Mesothelial cell of epicardium (in vitro differentiated cells): ENCODE results near the gene MRPL42. TPM values are rescaled to one million over a fixed set of nuclear protein-coding genes. Genes with fewer than 3 reads are reported as not detected.

Experiments
- DNase-seq, 2 experiments: peaks; one replicate each; pipeline ENCODE4 v3.0.0; 2021; ENCODE audit warnings: low spot score in 2 of 2; ENCODE audit not compliant: unreplicated experiment in 2 of 2
- H3K27ac Mint-ChIP-seq: 2 replicates; pipeline ENCODE4 v1.8.0; 2021; ENCODE audit warnings: mixed read lengths
- H3K27me3 Mint-ChIP-seq: 2 replicates; pipeline ENCODE4 v1.8.0; 2021; ENCODE audit warnings: low read depth, mixed read lengths
- H3K36me3 Mint-ChIP-seq: 2 replicates; pipeline ENCODE4 v1.8.0; 2021; ENCODE audit warnings: mixed read lengths
- H3K4me1 Mint-ChIP-seq: 2 replicates; pipeline ENCODE4 v1.8.0; 2021; ENCODE audit warnings: mixed read lengths
- H3K4me3 Mint-ChIP-seq: 2 replicates; pipeline ENCODE4 v1.8.0; 2021; ENCODE audit warnings: mild to moderate bottlenecking, moderate library complexity, mixed read lengths
- H3K9me3 Mint-ChIP-seq: 2 replicates; pipeline ENCODE4 v1.8.0; 2021; ENCODE audit warnings: mixed read lengths
- total RNA-seq: library from RNA; stranded (reverse); gene quantifications from 3 replicates; pipeline ENCODE4 v1.2.1, GENCODE V29; 2021
- TF ChIP-seq, protein P1 (sequence below): fragments of 200-600 bp; sonication (generic); IDR thresholded peaks from one replicate; pipeline ENCODE4 v1.5.0; 2021; ENCODE audit warnings: antibody characterized with exemption; ENCODE audit not compliant: unreplicated experiment

Gene MRPL42
- total RNA-seq, 1 donor from 2014 or later: 57.6 TPM

DNA sequence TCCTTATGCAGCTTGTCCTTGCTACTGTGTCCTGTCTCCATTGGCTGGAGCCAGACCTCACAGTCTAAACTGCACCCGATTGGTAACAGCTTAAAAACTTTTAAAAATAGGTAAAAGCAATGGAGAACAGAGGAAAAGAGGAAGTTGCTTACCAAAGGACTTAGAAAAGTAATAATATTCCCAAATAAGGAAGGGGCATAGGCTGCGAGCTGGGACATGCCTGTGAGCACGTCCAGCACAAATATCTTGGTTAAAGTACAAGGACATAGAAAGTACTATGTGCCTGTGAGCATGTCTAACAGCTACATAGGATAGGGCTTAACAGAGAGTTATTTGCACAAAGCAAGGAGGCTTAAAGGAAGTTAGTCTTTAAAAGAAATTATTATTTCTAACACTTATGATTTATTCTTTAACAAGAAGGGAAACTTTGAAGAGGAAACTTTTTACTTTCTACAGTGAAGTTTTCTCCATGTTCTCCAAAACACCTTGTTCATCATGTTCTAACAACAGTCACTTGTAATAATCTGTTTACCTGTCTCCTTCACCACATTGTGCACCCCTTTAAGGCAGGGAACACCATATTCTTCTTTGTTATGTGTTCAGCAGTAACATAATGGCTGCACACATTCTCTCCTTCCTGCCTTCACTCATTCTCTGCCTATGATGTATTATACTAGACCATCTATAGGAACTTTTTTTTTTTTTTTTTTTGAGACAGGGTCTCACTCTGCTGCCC is 15.7 kb upstream of the MRPL42 start:
- TF ChIP-seq, protein P1, sequence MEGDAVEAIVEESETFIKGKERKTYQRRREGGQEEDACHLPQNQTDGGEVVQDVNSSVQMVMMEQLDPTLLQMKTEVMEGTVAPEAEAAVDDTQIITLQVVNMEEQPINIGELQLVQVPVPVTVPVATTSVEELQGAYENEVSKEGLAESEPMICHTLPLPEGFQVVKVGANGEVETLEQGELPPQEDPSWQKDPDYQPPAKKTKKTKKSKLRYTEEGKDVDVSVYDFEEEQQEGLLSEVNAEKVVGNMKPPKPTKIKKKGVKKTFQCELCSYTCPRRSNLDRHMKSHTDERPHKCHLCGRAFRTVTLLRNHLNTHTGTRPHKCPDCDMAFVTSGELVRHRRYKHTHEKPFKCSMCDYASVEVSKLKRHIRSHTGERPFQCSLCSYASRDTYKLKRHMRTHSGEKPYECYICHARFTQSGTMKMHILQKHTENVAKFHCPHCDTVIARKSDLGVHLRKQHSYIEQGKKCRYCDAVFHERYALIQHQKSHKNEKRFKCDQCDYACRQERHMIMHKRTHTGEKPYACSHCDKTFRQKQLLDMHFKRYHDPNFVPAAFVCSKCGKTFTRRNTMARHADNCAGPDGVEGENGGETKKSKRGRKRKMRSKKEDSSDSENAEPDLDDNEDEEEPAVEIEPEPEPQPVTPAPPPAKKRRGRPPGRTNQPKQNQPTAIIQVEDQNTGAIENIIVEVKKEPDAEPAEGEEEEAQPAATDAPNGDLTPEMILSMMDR: no peak
- Mint-ChIP-seq H3K4me3 (no peak overlapping the region), H3K27ac (no peak overlapping the region), H3K4me1 (no peaks in the 10 kb centered on the region), H3K9me3 (no peaks in the 10 kb centered on the region), H3K27me3 (no peaks in the 10 kb centered on the region), H3K36me3 (no peaks in the 10 kb centered on the region)
- DNase-seq: no peak

DNA sequence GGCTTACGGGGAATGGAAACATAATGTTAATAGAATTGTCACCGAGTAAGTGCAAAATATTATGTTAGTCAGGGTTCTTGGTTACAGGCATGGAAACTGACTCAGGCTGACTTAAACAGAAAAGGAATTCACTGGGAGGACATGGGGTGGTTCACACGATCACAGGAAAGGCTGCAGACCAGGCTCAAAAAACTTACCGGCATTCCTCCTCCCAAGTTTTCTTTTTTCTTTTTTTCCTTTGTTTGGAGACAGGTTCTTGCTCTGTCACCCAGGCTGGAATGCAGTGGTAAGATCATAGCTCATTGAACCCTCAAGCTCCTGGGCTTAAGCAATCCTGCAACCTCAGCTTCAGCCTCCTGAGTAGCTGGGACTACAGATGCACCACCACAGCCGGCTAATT is 13.7 kb upstream of the MRPL42 start:
- no peak for DNase-seq
- Mint-ChIP-seq H3K4me3 (no peak overlapping the region), H3K27me3 (no peaks in the 10 kb centered on the region), H3K27ac (no peak overlapping the region), H3K36me3 (no peaks in the 10 kb centered on the region), H3K4me1 (no peaks in the 10 kb centered on the region), H3K9me3 (no peaks in the 10 kb centered on the region)
- TF ChIP-seq, protein P1: no peak

DNA sequence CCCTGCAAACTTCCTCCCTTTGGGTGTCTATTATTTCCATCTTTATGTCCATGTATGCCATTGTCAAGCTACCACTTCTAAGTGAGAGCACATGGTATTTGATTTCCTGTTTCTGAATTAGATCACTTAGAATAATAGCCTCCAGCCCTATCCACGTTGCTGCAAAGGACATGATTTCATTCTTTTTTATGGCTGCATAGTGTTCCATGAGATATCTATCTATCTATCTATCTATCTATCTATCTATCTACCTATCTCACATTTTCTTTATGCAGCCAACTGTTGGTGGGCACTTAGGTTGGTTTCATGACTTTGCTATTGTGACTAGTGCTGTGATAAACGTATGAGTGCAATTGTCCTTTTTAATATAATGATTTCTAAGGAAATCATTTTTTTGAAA is 11.2 kb upstream of the MRPL42 start:
- no peaks in the 10 kb centered on the region for H3K36me3 Mint-ChIP-seq
- TF ChIP-seq, protein P1: no peak
- H3K4me1 Mint-ChIP-seq: no peaks in the 10 kb centered on the region
- DNase-seq: no peak
- no peak overlapping the region for H3K4me3 Mint-ChIP-seq
- H3K9me3 Mint-ChIP-seq: no peaks in the 10 kb centered on the region
- H3K27me3 Mint-ChIP-seq: no peaks in the 10 kb centered on the region
- H3K27ac Mint-ChIP-seq: no peak overlapping the region

DNA sequence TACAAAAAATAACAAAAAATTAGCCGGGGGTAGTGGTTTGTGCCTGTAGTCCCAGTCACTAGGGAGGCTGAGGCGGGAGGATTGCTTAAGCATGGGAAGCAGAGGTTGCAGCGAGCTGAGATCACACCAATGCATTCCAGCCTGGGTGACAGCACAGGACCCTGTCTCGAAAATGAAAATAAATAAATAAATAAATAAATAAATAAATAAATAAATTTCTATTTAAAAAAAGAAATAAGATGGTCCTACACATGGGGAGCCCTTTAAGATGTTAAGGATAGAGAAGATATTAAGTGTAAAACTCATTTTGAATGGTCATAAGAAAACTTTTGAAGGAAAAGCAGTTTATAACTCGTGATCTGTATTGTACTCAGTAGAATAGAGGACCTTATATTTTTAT is 8.2 kb upstream of the MRPL42 start:
- TF ChIP-seq, protein P1: no peak
- H3K27ac Mint-ChIP-seq: no peak overlapping the region
- no peaks in the 10 kb centered on the region for H3K4me1 Mint-ChIP-seq
- no peaks in the 10 kb centered on the region for H3K9me3 Mint-ChIP-seq
- no peak for DNase-seq
- no peaks in the 10 kb centered on the region for H3K27me3 Mint-ChIP-seq
- no peaks in the 10 kb centered on the region for H3K36me3 Mint-ChIP-seq
- no peak overlapping the region for H3K4me3 Mint-ChIP-seq

DNA sequence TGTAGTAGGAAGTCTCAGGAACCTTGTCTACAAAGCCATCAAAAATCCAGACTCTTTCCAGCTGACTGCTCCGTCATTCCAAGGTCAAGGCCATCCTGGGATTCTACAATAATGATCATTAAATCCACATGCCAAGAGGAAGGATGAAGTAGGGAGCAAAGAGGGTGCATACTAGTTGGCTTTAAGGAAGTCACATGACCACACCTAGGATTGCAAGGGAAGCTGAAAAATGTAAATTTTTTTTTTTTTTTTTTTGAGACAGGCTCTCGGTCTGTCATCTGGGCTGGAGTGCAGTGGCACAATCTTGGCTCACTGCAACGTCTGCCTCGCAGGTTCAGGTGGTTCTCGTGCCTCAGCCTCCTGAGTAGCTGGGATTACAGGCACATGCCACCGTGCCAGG is 7.3 kb upstream of the MRPL42 start:
- Mint-ChIP-seq H3K4me1 (no peaks in the 10 kb centered on the region), H3K27ac (no peak overlapping the region), H3K4me3 (no peak overlapping the region), H3K27me3 (no peaks in the 10 kb centered on the region), H3K36me3 (no peaks in the 10 kb centered on the region), H3K9me3 (no peaks in the 10 kb centered on the region)
- TF ChIP-seq, protein P1: no peak
- DNase-seq: no peak

DNA sequence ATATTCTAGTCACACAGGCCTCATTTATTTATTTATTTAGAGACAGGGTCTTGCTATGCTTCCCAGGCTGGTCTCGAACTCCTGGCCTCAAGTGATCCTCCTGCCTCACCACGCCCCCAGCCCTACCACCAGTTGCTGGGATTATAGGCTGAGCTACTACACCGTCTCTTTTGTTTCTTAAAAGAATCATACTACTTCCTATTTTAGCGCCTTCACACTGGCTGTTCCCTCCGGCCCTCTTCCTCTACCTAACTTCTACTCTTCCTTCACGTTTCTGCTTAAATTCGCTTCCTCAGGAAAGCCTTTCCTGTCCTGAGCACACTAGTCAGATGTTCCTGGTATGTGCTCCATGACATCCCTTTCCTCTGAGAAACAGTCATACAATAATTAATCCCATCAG is 6.4 kb upstream of the MRPL42 start:
- Mint-ChIP-seq H3K27ac (no peak overlapping the region), H3K4me3 (no peak overlapping the region), H3K9me3 (no peaks in the 10 kb centered on the region), H3K4me1 (no peaks in the 10 kb centered on the region), H3K36me3 (no peaks in the 10 kb centered on the region), H3K27me3 (no peaks in the 10 kb centered on the region)
- DNase-seq: no peak
- TF ChIP-seq, protein P1: no peak
